IMR-90 (cell line): ENCODE results near the gene FOXD4L1. TPM values are rescaled to one million over a fixed set of nuclear protein-coding genes. Genes with fewer than 3 reads are reported as not detected.
A peak's percentile ranks its signal among the peaks of the same experiment; 100 is the strongest.
"Not testable (repeated sequence)": the region's sequence is repeated elsewhere in the genome, so short reads cannot be mapped to it uniquely, and the experiment has no call there.

Experiments
- ATAC-seq: fragments of 200-7000 bp; cut with Tn5 transposase; 2 replicates; pipeline ENCODE4 v1.9.1; 2020; ENCODE audit warnings: low read depth, mild to moderate bottlenecking, moderate library complexity
- BruUV-seq: library from RNA; stranded (reverse); fragments of 400-500 nt; replicated peaks from 2 replicates; lab custom pipeline; 2021; lab: Mats Ljungman, UMichigan
- CTCF ChIA-PET: fragments of 300-600 bp; formaldehyde crosslinking; extraction: SDS; loops from one replicate; lab custom pipeline; 2021; ENCODE audit warnings: antibody characterized with exemption; lab: Yijun Ruan, JAX
- POLR2A ChIA-PET: fragments of 300-600 bp; sonication (Branson Sonifier 250); formaldehyde crosslinking; loops from one replicate; lab custom pipeline; 2022; ENCODE audit warnings: antibody characterized with exemption; ENCODE audit not compliant: unreplicated experiment; lab: Charles Lee
- DNase-seq: peaks from one replicate; pipeline ENCODE4 v3.0.0; 2013
- H2AFZ ChIP-seq: replicated peaks from 2 replicates; pipeline ENCODE3; 2013; ENCODE audit warnings: low read length, mild to moderate bottlenecking; ENCODE audit not compliant: poor library complexity
- H2AK5ac ChIP-seq: 2 replicates; pipeline ENCODE4 v1.6.1; 2013; ENCODE audit warnings: low read depth, low read length, inconsistent platforms
- H2AK9ac ChIP-seq: replicated peaks from 2 replicates; pipeline ENCODE3; 2013; ENCODE audit warnings: mild to moderate bottlenecking, low read depth, low read length, moderate library complexity; ENCODE audit not compliant: poor library complexity
- H2BK120ac ChIP-seq: 2 replicates; pipeline ENCODE4 v1.6.1; 2013; ENCODE audit warnings: low read depth, low read length, inconsistent platforms
- H2BK15ac ChIP-seq: 3 replicates; pipeline ENCODE4 v1.6.1; 2013; ENCODE audit warnings: low read depth, low read length, inconsistent platforms
- H2BK20ac ChIP-seq: 2 replicates; pipeline ENCODE4 v1.6.1; 2013; ENCODE audit warnings: low read depth, mild to moderate bottlenecking, inconsistent platforms, low read length, moderate library complexity
- H2BK5ac ChIP-seq: 2 replicates; pipeline ENCODE4 v1.6.1; 2013; ENCODE audit warnings: mild to moderate bottlenecking, low read depth, low read length, inconsistent platforms; ENCODE audit not compliant: poor library complexity, severe bottlenecking
- H3K14ac ChIP-seq: replicated peaks from 2 replicates; pipeline ENCODE4 v1.6.1; 2013; ENCODE audit warnings: low read depth, low read length, inconsistent platforms
- H3K18ac ChIP-seq: 2 replicates; pipeline ENCODE4 v1.6.1; 2013; ENCODE audit warnings: low read depth, low read length, control low read depth
- H3K23ac ChIP-seq: 2 replicates; pipeline ENCODE4 v1.6.1; 2013; ENCODE audit warnings: low read depth, low read length, inconsistent platforms
- H3K27ac ChIP-seq: 2 replicates; pipeline ENCODE4 v1.5.1; 2013; ENCODE audit warnings: mild to moderate bottlenecking, control low read depth, low read length; ENCODE audit not compliant: insufficient read depth
- H3K27me3 ChIP-seq: 2 replicates; pipeline ENCODE4 v1.6.1; 2013; ENCODE audit warnings: low read length; ENCODE audit not compliant: control insufficient read depth, insufficient read depth
- H3K36me3 ChIP-seq: 2 replicates; pipeline ENCODE4 v1.6.1; 2013; ENCODE audit warnings: low read length, mixed read lengths; ENCODE audit not compliant: control insufficient read depth, insufficient read depth
- H3K4ac ChIP-seq: 2 replicates; pipeline ENCODE4 v1.6.1; 2013; ENCODE audit warnings: low read depth, low read length, inconsistent platforms
- H3K4me1 ChIP-seq: 2 replicates; pipeline ENCODE4 v1.6.1; 2013; ENCODE audit warnings: low read length, mixed read lengths; ENCODE audit not compliant: control insufficient read depth, insufficient read depth
- H3K4me2 ChIP-seq: 2 replicates; pipeline ENCODE4 v1.6.1; 2013; ENCODE audit warnings: low read depth, mild to moderate bottlenecking, control low read depth, low read length, moderate library complexity
- H3K4me3 ChIP-seq: 2 replicates; pipeline ENCODE4 v1.5.1; 2013; ENCODE audit warnings: low read depth, mild to moderate bottlenecking, control low read depth, low read length, moderate library complexity; ENCODE audit not compliant: insufficient read depth
- H3K56ac ChIP-seq: 2 replicates; pipeline ENCODE4 v1.6.1; 2013; ENCODE audit warnings: low read length, inconsistent platforms; ENCODE audit not compliant: insufficient read depth; ENCODE audit errors: extremely low read depth
- H3K79me1 ChIP-seq, 2 experiments: 2 replicates each; pipeline ENCODE4 v1.6.1; 2013; ENCODE audit warnings: low read length in 2 of 2, inconsistent platforms in 1 of 2, low read depth in 1 of 2
- H3K9ac ChIP-seq: 2 replicates; pipeline ENCODE4 v1.6.1; 2013; ENCODE audit warnings: low read depth, low read length, control low read depth
- H3K9me1 ChIP-seq: 2 replicates; pipeline ENCODE4 v1.6.1; 2013; ENCODE audit warnings: low read length, inconsistent platforms; ENCODE audit not compliant: insufficient read depth
- H3K9me3 ChIP-seq: 2 replicates; pipeline ENCODE4 v1.6.1; 2013; ENCODE audit warnings: low read length; ENCODE audit not compliant: control insufficient read depth, insufficient read depth
- H4K20me1 ChIP-seq: 2 replicates; pipeline ENCODE4 v1.6.1; 2013; ENCODE audit warnings: low read length, inconsistent platforms; ENCODE audit not compliant: insufficient read depth
- H4K5ac ChIP-seq: 2 replicates; pipeline ENCODE4 v1.6.1; 2013; ENCODE audit warnings: mild to moderate bottlenecking, low read depth, low read length, control low read depth
- H4K8ac ChIP-seq, 2 experiments: 2 replicates each; pipeline ENCODE4 v1.6.1; 2013; ENCODE audit warnings: low read depth in 2 of 2, low read length in 2 of 2, control low read depth in 1 of 2, inconsistent platforms in 1 of 2
- H4K91ac ChIP-seq: 2 replicates; pipeline ENCODE4 v1.6.1; 2013; ENCODE audit warnings: low read depth, low read length, inconsistent platforms; ENCODE audit not compliant: insufficient read depth
- WGBS, 2 experiments: methylation state at CpG; one replicate each; pipeline versions ENCODE4 v1.1.5 to v1.1.7; 2013; ENCODE audit warnings: missing lambda C conversion rate in 2 of 2; ENCODE audit not compliant: insufficient read length in 1 of 2; ENCODE audit errors: extremely low coverage in 2 of 2; 5-methylcytosine and 5-hydroxymethylcytosine counted together
- dilution Hi-C: fragments of 300-500 bp; cut with HindIII; formaldehyde crosslinking; loops from one replicate; pipeline ENCODE4 v1.14.3; 2018; ENCODE audit warnings: low sequenced_read_pairs; ENCODE audit not compliant: unreplicated experiment
- in situ Hi-C: fragments of 300-500 bp; cut with MboI; formaldehyde crosslinking; loops from 3 replicates; pipeline ENCODE4 v1.14.3; 2019; ENCODE audit warnings: low sequenced_read_pairs, inconsistent platforms, mixed read lengths
- intact Hi-C: fragments of 100-400 bp; cut with micrococcal nuclease; formaldehyde crosslinking; loops from 2 replicates; pipeline ENCODE4 v1.10.0; 2022
- polyA plus RNA-seq, 3 experiments: library from polyadenylated mRNA; depleted of rRNA; stranded (reverse); fragments of >200 nt; gene quantifications; 2 replicates each; pipeline ENCODE4 v1.2.3, GENCODE V29; 2012; ENCODE audit warnings: low replicate concordance in 1 of 3
- total RNA-seq: library from RNA; depleted of rRNA; stranded (reverse); fragments of >200 nt; gene quantifications from 2 replicates; pipeline ENCODE4 v1.2.3, GENCODE V29; 2012

The FOXD4L1 gene
- total and polyA plus RNA-seq, 2 of the 4 experiments (the other 2 are of a cell fraction) = not detected

DNA sequence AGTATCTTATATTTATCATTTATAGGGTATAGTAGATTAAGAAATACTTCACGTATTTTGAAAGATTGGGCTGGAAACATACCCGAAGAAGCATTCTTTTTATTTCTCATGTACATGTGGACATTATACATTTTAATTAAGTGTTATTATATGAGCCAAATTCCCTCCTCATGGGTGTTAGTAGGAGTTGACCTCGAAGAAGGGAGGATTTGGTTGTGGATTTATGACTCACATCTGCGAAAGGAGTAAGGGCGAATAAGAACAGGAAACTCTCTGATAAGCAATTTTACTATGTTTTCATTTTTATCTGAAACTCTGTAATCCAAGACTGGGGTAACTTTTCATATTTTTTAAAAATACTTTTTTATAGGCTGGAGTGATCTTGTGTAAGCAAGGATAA is 23.0 kb downstream of the FOXD4L1 start:
- H2AK9ac ChIP-seq, H3K4ac ChIP-seq, POLR2A ChIA-PET, in situ Hi-C loops, CTCF ChIA-PET, DNase-seq, BruUV-seq, H2AFZ ChIP-seq, H3K4me2 ChIP-seq, H3K18ac ChIP-seq, H2BK20ac ChIP-seq, H3K4me3 ChIP-seq, H4K8ac ChIP-seq, H3K56ac ChIP-seq, H4K20me1 ChIP-seq, H4K5ac ChIP-seq, H2AK5ac ChIP-seq, H3K9me1 ChIP-seq, H3K36me3 ChIP-seq, H4K91ac ChIP-seq, H3K23ac ChIP-seq, H3K79me1 ChIP-seq, H2BK120ac ChIP-seq, H3K27me3 ChIP-seq, dilution Hi-C loops, H3K9me3 ChIP-seq, intact Hi-C loops, H2BK15ac ChIP-seq, H3K4me1 ChIP-seq, H3K9ac ChIP-seq, H2BK5ac ChIP-seq, H3K14ac ChIP-seq, H3K27ac ChIP-seq: not testable (repeated sequence)
- peak; percentile 56; the same call in 1 of the 2 replicates for ATAC-seq
- WGBS, 2 experiments = no CpG with 5 or more reads among the region's 5 CpGs

DNA sequence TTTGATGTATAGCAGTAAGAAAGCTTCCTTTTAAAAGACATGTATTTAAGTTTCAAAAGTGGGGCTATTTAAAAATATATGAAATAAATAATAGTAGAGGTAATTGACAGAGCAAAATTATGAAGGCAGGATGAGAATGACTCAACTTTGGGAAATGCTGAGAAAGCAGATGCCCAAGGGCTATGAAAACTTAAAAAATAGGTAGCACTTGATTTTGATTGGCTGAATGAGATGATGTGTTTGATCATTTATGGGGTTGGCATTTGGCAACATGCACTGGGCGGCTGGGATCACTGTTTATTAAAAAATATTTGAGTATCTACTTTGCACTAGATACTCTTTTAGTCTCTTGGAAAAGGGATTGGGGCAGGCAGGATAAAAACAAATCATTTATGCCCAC is 26.5 kb downstream of the FOXD4L1 start:
- ATAC-seq, H4K20me1 ChIP-seq, H3K56ac ChIP-seq, H3K4ac ChIP-seq, H2BK15ac ChIP-seq, H3K14ac ChIP-seq, POLR2A ChIA-PET, H2BK20ac ChIP-seq, H2BK120ac ChIP-seq, H4K91ac ChIP-seq, dilution Hi-C loops, H3K27me3 ChIP-seq, in situ Hi-C loops, H2BK5ac ChIP-seq, H3K23ac ChIP-seq, H3K9ac ChIP-seq, H3K9me1 ChIP-seq, H3K4me3 ChIP-seq, BruUV-seq, CTCF ChIA-PET, H2AK5ac ChIP-seq, H3K36me3 ChIP-seq, H3K18ac ChIP-seq, H3K4me2 ChIP-seq, H3K4me1 ChIP-seq, DNase-seq, intact Hi-C loops, H4K5ac ChIP-seq, H3K79me1 ChIP-seq, H3K9me3 ChIP-seq, H2AK9ac ChIP-seq, H4K8ac ChIP-seq, H3K27ac ChIP-seq, H2AFZ ChIP-seq: not testable (repeated sequence)
- no CpG with 5 or more reads among the region's 1 CpG for WGBS, 2 experiments
